Measurements from ENCODE around the gene COQ8B. TPM values are rescaled to one million over a fixed set of nuclear protein-coding genes. Genes with fewer than 3 reads are reported as not detected.

COQ8B gene
- total RNA-seq, 4 donors from 2014 or later: 40.2 to 58.7 (median 44.1) TPM

DNA sequence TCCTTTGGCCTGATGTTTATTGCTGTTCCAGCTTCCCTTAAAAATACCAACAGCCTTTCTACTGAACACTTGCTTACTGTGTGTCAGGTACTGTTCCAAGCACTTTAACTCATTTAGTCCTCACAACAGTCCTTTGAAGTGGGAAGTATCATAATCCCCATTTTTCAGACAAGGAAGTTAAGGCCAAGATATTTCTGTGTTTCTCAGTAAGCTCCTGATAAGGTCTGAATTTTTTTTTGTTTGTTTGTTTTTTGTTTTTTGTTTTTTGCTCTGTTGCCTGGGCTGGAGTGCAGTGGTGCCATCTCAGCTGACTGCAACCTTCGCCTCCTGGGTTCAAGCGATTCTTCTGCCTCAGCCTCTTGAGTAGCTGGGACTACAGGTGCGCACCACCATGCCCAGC, 41.8 kb upstream of the COQ8B start:
- WGBS, 2 donors: 95 to 100% methylated on average over 3 of the region's 3 CpGs
- no peak overlapping the region for H3K4me3 ChIP-seq (ENCODE audit: low read depth, poor library complexity, severe bottlenecking)
- intact Hi-C loops (cut with DNase I; ENCODE audit: low total_unique reads): no loop called here
- no peak for DNase-seq (ENCODE audit: low spot score in 2 of 2)
- TF ChIP-seq, protein P1, sequence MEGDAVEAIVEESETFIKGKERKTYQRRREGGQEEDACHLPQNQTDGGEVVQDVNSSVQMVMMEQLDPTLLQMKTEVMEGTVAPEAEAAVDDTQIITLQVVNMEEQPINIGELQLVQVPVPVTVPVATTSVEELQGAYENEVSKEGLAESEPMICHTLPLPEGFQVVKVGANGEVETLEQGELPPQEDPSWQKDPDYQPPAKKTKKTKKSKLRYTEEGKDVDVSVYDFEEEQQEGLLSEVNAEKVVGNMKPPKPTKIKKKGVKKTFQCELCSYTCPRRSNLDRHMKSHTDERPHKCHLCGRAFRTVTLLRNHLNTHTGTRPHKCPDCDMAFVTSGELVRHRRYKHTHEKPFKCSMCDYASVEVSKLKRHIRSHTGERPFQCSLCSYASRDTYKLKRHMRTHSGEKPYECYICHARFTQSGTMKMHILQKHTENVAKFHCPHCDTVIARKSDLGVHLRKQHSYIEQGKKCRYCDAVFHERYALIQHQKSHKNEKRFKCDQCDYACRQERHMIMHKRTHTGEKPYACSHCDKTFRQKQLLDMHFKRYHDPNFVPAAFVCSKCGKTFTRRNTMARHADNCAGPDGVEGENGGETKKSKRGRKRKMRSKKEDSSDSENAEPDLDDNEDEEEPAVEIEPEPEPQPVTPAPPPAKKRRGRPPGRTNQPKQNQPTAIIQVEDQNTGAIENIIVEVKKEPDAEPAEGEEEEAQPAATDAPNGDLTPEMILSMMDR (IDR thresholded peaks at IDR 0.05): no peak
- no peak for TF ChIP-seq POLR2A (IDR thresholded peaks at IDR 0.05)

DNA sequence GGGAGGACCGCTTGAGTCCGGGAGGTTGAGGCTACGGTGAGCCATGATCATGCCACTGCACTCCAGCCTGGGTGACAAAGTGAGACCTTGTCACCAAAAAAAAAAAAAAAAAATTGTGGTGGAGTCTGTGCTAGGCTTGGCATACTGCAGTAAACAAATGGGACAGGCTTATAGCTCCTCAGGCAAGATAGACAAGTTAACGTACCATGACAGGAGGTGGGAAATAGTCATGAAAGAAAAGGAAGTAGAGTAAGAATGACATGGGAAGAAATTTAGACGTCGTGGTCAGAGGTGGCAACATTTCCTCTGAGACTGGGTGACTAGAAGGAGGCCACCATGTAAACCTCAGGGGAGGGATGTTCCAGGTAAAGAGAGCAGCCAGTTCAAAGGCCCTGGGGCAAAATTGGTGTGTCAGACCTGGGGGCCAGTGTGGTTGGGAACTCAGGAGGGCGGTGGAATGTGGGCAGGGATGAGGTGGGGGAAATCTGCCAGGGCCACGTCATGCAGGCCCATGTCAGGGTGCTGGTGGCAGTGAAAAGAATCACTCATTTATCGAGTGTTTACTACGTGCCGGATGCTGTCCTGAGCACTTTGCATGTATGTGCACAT, 39.9 kb upstream of the COQ8B start:
- TF ChIP-seq POLR2A (IDR thresholded peaks at IDR 0.05): no peak
- TF ChIP-seq, protein P1 (IDR thresholded peaks at IDR 0.05): no peak
- DNase-seq (ENCODE audit: low spot score in 2 of 2): no peak
- 55 to 71% methylated on average over 10 to 11 of the region's 11 CpGs for WGBS, 2 donors
- intact Hi-C loops (cut with DNase I; ENCODE audit: low total_unique reads): no loop called here
- no peak overlapping the region for H3K4me3 ChIP-seq (ENCODE audit: low read depth, poor library complexity, severe bottlenecking)

DNA sequence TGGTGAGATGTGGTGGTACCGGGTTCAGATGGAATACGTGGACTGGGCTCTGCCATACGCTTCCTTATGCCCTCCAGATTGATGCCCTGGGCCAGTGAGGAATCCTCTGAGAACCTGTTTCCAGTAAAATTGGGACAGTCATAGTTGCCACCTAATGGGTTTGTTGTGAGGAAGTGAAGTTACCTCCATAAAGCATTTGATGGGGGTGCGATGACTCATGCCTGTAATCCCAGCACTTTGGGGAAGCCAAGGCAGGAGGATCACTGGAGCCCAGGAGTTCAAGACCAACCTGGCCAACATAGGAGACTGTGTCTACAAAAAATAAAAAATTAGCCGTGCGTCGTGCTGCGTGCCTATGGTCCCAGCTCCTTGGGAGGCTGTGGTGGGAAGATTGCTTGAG, 39.1 kb upstream of the COQ8B start:
- DNase-seq (ENCODE audit: low spot score in 2 of 2): no peak
- H3K4me3 ChIP-seq (ENCODE audit: low read depth, poor library complexity, severe bottlenecking): no peak overlapping the region
- 98% methylated on average over 8 of the region's 8 CpGs for WGBS, 2 donors
- intact Hi-C loops (cut with DNase I; ENCODE audit: low total_unique reads): no loop called here
- no peak for TF ChIP-seq POLR2A (IDR thresholded peaks at IDR 0.05)
- TF ChIP-seq, protein P1 (IDR thresholded peaks at IDR 0.05): no peak

DNA sequence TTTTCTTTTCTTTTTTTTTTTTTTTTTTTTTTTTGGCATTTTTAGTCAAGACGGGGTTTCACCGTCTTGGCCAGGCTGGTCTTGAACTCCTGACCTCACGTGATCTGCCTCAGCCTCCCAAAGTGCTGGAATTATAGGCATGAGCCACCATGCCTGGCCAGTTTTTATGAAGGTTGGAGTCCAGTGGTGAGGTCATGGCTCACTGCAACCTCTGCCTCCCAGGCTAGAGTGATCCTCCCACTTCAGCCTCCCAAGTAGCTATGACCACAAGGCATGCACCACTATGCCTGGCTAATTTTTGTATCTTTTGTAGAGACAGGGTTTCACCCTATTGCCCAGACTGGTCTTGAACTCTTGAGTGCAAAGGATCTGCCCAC, 38.5 kb upstream of the COQ8B start:
- H3K4me3 ChIP-seq (ENCODE audit: low read depth, poor library complexity, severe bottlenecking): no peak overlapping the region
- WGBS, 2 donors: 94 to 100% methylated on average over 3 of the region's 3 CpGs
- DNase-seq (ENCODE audit: low spot score in 2 of 2): no peak
- intact Hi-C loops (cut with DNase I; ENCODE audit: low total_unique reads): no loop called here
- TF ChIP-seq, protein P1 (IDR thresholded peaks at IDR 0.05): no peak
- no peak for TF ChIP-seq POLR2A (IDR thresholded peaks at IDR 0.05)

DNA sequence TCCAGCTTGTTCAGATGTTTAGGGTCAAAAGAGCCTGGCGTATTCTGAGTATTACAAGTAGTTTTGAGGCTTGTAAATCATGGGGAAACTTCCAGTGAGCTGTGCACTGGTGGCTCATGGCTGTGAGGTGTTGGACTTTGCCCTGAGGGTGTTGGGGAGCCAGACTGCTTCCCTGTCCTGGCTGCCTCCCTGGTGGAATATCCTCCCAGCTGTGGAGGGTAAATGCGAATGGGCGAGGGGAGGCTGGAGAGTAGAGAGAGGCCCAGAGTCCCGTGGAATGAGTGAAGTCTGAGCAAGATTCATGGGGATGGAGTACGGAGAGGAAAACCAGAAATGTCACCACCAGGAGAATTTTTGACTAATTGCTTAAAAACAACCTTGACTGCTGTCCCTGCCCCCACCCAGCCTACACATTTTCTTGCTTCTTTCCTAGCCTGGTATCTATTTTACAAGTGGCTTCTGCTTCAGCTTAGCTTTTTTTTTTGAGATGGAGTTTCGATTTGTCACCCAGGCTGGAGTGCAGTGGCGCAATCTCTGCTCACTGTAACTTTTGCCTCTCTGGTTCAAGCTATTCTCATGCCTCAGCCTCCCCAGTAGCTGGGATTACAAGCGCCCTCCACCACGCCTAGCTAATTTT, 38.0 kb upstream of the COQ8B start:
- no peak for DNase-seq (ENCODE audit: low spot score in 2 of 2)
- no peak for TF ChIP-seq POLR2A (IDR thresholded peaks at IDR 0.05)
- TF ChIP-seq, protein P1 (IDR thresholded peaks at IDR 0.05): no peak
- intact Hi-C loops (cut with DNase I; ENCODE audit: low total_unique reads): no loop called here
- 71 to 80% methylated on average over 9 of the region's 9 CpGs for WGBS, 2 donors
- no peak overlapping the region for H3K4me3 ChIP-seq (ENCODE audit: low read depth, poor library complexity, severe bottlenecking)

Data from lower leg skin (tissue), 4 donors.